ENCODE data around the gene PHLDA1.

DNA sequence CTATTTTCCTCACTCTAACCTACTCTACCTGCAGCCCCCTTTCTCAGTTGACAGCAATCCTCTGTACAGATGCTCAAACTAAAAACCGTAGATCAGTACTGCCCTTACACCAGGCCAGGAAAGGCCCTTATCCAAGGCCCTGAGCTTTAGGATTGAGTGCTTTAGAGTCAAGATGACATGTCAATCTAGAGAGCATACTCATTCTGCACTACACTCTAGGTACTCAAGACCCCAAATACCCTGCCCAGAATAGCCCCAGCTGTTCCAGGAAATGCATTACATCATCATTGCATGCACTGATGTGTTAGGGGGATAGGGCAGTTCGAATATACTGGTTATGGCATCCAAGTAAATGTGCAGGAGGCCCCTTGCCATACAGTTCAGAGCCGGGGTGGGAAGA is 3.5 kb upstream of the PHLDA1 start:
- TF ChIP-seq EP300 (IDR thresholded peaks at IDR 0.05; ENCODE audit: borderline replicate concordance in 1 of 2, low read depth in 1 of 2, low read length in 1 of 2) (no peak), SIN3A (IDR thresholded peaks at IDR 0.05; ENCODE audit: borderline replicate concordance, low read depth, low read length) (no peak), POLR2AphosphoS5 (IDR thresholded peaks at IDR 0.05; ENCODE audit: low read depth, low read length) (0 out of 2 replicates have a peak, but pooled peaks have one; percentile 18), EZH2phosphoT487 (IDR thresholded peaks at IDR 0.05; ENCODE audit: borderline replicate concordance, low read depth) (no peak), NRF1 (IDR thresholded peaks at IDR 0.05; ENCODE audit: low read depth, low read length) (no peak), RFX5 (IDR thresholded peaks at IDR 0.05; ENCODE audit: low read length) (no peak), MXI1 (IDR thresholded peaks at IDR 0.05; ENCODE audit: low read depth, low read length) (no peak), YY1 (IDR thresholded peaks at IDR 0.05; ENCODE audit: low read depth) (no peak), GABPA (IDR thresholded peaks at IDR 0.05; ENCODE audit: low read depth) (no peak)
- TF ChIP-seq, protein P1, sequence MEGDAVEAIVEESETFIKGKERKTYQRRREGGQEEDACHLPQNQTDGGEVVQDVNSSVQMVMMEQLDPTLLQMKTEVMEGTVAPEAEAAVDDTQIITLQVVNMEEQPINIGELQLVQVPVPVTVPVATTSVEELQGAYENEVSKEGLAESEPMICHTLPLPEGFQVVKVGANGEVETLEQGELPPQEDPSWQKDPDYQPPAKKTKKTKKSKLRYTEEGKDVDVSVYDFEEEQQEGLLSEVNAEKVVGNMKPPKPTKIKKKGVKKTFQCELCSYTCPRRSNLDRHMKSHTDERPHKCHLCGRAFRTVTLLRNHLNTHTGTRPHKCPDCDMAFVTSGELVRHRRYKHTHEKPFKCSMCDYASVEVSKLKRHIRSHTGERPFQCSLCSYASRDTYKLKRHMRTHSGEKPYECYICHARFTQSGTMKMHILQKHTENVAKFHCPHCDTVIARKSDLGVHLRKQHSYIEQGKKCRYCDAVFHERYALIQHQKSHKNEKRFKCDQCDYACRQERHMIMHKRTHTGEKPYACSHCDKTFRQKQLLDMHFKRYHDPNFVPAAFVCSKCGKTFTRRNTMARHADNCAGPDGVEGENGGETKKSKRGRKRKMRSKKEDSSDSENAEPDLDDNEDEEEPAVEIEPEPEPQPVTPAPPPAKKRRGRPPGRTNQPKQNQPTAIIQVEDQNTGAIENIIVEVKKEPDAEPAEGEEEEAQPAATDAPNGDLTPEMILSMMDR (IDR thresholded peaks at IDR 0.05), result no peak

All from SK-N-SH (cell line).